Vagina (tissue), 2 donors: Measurements from ENCODE around the gene PHACTR3. TPM values are rescaled to one million over a fixed set of nuclear protein-coding genes. Genes with fewer than 3 reads are reported as not detected.

Source experiments
- DNase-seq, 2 donors: peaks; one replicate each; pipeline ENCODE4 v3.0.0-alpha.2; 2017; ENCODE audit errors: extremely low spot score in 2 of 2
- H3K27ac ChIP-seq: fragments of 200-600 bp; sonication (generic); one replicate; pipeline ENCODE4 v1.5.1; 2019
- H3K27me3 ChIP-seq: fragments of 200-600 bp; sonication (generic); one replicate; pipeline ENCODE4 v1.5.1; 2019
- H3K36me3 ChIP-seq, 2 donors: fragments of 200-600 bp; sonication (generic); one replicate each; pipeline ENCODE4 v1.5.1; 2017 to 2019
- H3K4me1 ChIP-seq: fragments of 200-600 bp; sonication (generic); one replicate; pipeline ENCODE4 v1.5.1; 2019
- H3K4me3 ChIP-seq, 2 donors: fragments of 200-600 bp; sonication (generic); 1 replicate in 1 of 2; 2 replicates in 1 of 2; pipeline ENCODE4 v1.5.1; 2016 to 2019
- H3K9me3 ChIP-seq: fragments of 200-600 bp; sonication (generic); one replicate; pipeline ENCODE4 v1.5.1; 2019
- POLR2A ChIP-seq, 2 donors: fragments of 450-650 bp; IDR thresholded peaks; one replicate each; pipeline ENCODE4 v1.6.1; 2017; ENCODE audit warnings: antibody characterized with exemption in 2 of 2, mild to moderate bottlenecking in 2 of 2, moderate library complexity in 2 of 2
- POLR2AphosphoS5 ChIP-seq, 2 donors: sonication (generic); formaldehyde crosslinking; IDR thresholded peaks; one replicate each; pipeline ENCODE4 v1.9.0; 2017; ENCODE audit warnings: antibody characterized with exemption in 2 of 2, mild to moderate bottlenecking in 2 of 2, low read depth in 1 of 2; ENCODE audit not compliant: insufficient read depth in 1 of 2
- intact Hi-C: fragments of 100-400 bp; cut with DNase I; formaldehyde crosslinking; loops from one replicate; pipeline ENCODE4 v1.15.1; 2023
- total RNA-seq: library from RNA; depleted of rRNA; stranded (reverse); fragments of >200 nt; gene quantifications from one replicate; pipeline ENCODE4 v1.2.3, GENCODE V29; 2016
- TF ChIP-seq, protein P1 (sequence below), 3 experiments: fragments of 450-650 bp in 2 of 3; fragments of 200-600 bp in 1 of 3; sonication (generic) in 1 of 3; IDR thresholded peaks; one replicate each; pipeline ENCODE4 v1.5.1; 2017 to 2019; ENCODE audit warnings: antibody characterized with exemption in 3 of 3, mild to moderate bottlenecking in 2 of 3, moderate library complexity in 2 of 3

PHACTR3 gene
- total RNA-seq, 1 donor from 2014 or later: 8.3 TPM

DNA sequence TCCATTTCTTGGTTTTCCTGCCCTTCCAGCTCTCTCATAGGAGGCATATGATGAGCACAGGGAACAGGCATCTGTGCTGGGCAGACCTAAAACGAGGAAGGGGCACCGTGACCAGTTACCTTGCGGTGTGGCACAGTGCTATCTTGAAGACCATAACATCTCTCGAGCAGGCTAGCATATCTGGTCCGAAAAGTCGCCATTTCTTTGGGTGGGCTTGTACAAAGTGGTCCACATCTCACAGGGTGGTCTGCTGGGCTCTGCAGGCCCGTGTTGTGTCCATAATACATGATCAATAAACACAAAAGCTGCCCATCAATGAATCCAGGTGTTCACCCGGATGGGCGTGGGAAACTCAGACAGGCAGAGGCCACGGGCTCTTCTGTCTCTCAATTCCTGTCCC lies 115.7 kb downstream of the PHACTR3 start:
- H3K27me3 ChIP-seq: no peaks in the 10 kb centered on the region
- intact Hi-C loops: no loop called here
- TF ChIP-seq, protein P1, sequence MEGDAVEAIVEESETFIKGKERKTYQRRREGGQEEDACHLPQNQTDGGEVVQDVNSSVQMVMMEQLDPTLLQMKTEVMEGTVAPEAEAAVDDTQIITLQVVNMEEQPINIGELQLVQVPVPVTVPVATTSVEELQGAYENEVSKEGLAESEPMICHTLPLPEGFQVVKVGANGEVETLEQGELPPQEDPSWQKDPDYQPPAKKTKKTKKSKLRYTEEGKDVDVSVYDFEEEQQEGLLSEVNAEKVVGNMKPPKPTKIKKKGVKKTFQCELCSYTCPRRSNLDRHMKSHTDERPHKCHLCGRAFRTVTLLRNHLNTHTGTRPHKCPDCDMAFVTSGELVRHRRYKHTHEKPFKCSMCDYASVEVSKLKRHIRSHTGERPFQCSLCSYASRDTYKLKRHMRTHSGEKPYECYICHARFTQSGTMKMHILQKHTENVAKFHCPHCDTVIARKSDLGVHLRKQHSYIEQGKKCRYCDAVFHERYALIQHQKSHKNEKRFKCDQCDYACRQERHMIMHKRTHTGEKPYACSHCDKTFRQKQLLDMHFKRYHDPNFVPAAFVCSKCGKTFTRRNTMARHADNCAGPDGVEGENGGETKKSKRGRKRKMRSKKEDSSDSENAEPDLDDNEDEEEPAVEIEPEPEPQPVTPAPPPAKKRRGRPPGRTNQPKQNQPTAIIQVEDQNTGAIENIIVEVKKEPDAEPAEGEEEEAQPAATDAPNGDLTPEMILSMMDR (IDR thresholded peaks at IDR 0.05): no peak
- TF ChIP-seq POLR2A (IDR thresholded peaks at IDR 0.05): no peak
- TF ChIP-seq POLR2AphosphoS5 (IDR thresholded peaks at IDR 0.05; ENCODE audit: insufficient read depth in 1 of 2, low read depth in 1 of 2): no peak

DNA sequence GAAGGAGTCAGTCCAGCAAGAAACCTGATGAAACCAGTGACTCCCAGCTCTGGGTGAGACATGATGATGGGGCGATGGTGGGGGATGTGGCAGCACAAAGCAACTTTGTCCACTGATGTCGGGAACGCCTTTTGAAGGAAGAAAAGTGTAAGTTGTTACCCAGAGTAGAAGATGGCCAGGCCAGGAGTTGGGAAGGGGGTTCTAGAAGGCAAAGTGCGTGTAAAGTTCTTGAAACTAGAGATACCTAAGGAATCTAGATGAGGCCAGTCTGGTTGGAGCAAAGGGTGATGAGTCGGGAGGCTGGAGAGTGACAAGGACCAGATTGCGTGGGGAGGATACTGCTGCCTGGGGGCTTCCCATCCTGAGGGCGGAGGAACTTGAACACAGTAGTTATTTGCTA lies 117.0 kb downstream of the PHACTR3 start:
- Histone ChIP-seq H3K27me3 (no peaks in the 10 kb centered on the region), H3K9me3 (no peaks in the 10 kb centered on the region)

More for the DNA sequence above, 115.7 kb downstream of the PHACTR3 start:
- Histone ChIP-seq H3K36me3 (no peaks in the 10 kb centered on the region), H3K27ac (no peak overlapping the region), H3K4me1 (no peaks in the 10 kb centered on the region), H3K9me3 (no peaks in the 10 kb centered on the region), H3K4me3 (no peak overlapping the region)
- DNase-seq: peak in 1 of 2 donors; percentile 79

DNA sequence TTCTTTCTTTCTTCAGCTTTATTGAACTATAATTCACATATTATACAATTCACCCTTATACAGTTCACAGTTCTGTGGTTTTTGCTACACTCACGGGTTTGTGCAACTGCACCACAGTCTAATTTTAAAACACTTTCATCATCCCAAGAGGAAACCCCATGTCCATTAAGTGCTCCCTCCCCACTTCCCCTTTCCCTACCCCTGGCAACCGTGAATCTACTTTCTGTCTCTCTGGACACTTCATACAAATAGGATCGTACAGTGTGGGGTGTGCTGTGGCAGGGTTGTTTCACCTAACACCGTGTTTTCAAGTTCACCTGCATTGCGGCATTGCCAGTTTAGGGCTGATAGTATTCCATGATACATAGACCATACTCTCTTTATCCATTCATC lies 118.8 kb downstream of the PHACTR3 start:
- intact Hi-C loops: no loop called here
- Histone ChIP-seq H3K27me3 (no peaks in the 10 kb centered on the region), H3K27ac (no peak overlapping the region), H3K36me3 (no peaks in the 10 kb centered on the region), H3K9me3 (no peaks in the 10 kb centered on the region), H3K4me3 (no peak overlapping the region), H3K4me1 (no peaks in the 10 kb centered on the region)
- TF ChIP-seq, protein P1 (IDR thresholded peaks at IDR 0.05): no peak
- TF ChIP-seq POLR2A (IDR thresholded peaks at IDR 0.05): no peak
- TF ChIP-seq POLR2AphosphoS5 (IDR thresholded peaks at IDR 0.05; ENCODE audit: insufficient read depth in 1 of 2, low read depth in 1 of 2): no peak
- DNase-seq: peak in 1 of 2 donors; percentile 37

More for the DNA sequence above, 117.0 kb downstream of the PHACTR3 start:
- Histone ChIP-seq H3K4me3 (no peak overlapping the region), H3K27ac (no peak overlapping the region), H3K36me3 (no peaks in the 10 kb centered on the region), H3K4me1 (no peaks in the 10 kb centered on the region)
- TF ChIP-seq POLR2A (IDR thresholded peaks at IDR 0.05): no peak
- TF ChIP-seq, protein P1 (IDR thresholded peaks at IDR 0.05): no peak
- TF ChIP-seq POLR2AphosphoS5 (IDR thresholded peaks at IDR 0.05; ENCODE audit: insufficient read depth in 1 of 2, low read depth in 1 of 2): no peak
- intact Hi-C loops: no loop called here
- no peak for DNase-seq

DNA sequence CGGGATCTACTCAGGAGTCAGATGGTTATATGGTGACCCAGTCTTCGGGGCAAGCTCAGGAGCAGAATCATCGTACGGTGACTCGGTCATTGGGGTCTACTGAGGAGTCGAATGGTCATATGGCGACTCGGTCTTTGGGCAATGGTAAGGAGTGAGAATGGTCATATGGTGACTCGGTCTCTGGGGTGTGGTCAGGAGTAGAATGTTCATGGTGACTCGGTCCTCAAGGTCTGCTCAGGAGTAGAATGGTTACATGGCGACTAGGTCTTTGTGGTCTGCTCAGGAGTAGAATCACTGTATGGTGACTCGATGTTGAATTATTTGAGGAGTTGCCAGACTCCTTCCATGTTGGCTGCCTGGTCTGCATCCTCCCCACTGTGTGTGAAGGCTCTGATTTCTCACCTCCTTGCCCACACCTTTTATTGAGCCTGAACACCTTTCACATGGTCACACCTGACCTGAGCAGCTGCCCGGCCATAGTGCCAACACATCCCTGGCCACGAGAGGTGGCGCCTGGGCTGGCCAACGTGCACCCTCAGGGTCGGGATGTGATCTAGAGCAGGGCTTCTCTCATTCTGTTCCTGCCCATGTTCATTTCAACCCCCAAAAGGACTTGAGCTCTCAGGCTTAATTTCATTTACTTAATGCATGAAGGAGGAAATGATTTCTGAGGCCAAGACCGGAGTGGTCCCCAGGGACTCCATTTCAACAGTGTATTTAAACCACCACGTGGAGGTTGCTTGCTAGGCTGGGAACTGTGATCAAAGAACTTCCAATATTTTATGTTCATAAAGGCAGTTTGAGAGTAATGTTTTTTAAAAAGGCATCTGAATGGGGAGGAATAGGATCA lies 119.5 kb downstream of the PHACTR3 start:
- no peaks in the 10 kb centered on the region for H3K4me1 ChIP-seq
- no peak overlapping the region for H3K27ac ChIP-seq
- H3K27me3 ChIP-seq: no peaks in the 10 kb centered on the region
- intact Hi-C loops: no loop called here
- DNase-seq: peak in 1 of 2 donors; percentile 62
- no peak overlapping the region for H3K4me3 ChIP-seq
- H3K36me3 ChIP-seq: no peaks in the 10 kb centered on the region
- TF ChIP-seq, protein P1 (IDR thresholded peaks at IDR 0.05): no peak
- no peak for TF ChIP-seq POLR2AphosphoS5 (IDR thresholded peaks at IDR 0.05; ENCODE audit: insufficient read depth in 1 of 2, low read depth in 1 of 2)
- TF ChIP-seq POLR2A (IDR thresholded peaks at IDR 0.05): no peak
- H3K9me3 ChIP-seq: no peaks in the 10 kb centered on the region
